ENCODE measurements around the gene ZNF609. TPM values are rescaled to one million over a fixed set of nuclear protein-coding genes. Genes with fewer than 3 reads are reported as not detected.

The ZNF609 gene
- polyA plus RNA-seq, 1 experiment, result 12.5 TPM

DNA sequence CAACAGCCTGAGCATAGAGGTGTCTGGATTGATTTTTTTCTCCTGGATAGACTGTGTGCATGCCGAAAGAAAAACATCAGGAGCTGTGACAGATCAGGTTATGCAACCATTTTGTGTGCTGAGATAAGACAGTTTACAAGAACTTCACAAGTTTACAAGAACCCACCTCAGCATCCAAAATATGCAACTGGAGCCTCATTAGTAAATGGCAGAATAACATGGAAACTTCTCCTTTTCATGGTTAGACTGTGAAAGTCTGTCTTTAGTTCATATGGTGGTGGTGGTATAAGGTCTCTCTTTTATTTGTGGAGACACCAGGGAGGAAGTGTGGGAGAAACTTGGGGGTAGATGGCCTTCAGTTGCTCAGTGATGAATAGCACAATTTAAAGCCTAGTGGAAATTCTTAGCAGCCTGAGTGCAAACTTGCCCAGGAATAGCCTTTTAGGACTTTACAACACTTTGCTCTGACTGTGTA lies 3.7 kb upstream of the ZNF609 start:
- ChIA-PET POLR2A (interaction anchor here (0.6 kb wide), 1 partner anchor 156 kb away, joined by 9 read pairs; no protein-coding TSS in a partner anchor), CTCF (interaction anchor here (1.0 to 1.3 kb wide), 2 partner anchors 10 to 22 kb away, joined by 3 to 4 read pairs; no protein-coding TSS in a partner anchor)
- Histone ChIP-seq H3K4me3 (ENCODE audit: low read depth, low read length) (no peak overlapping the region), H3K27me3 (ENCODE audit: control insufficient read depth, insufficient read depth, low read length) (no peaks in the 10 kb centered on the region), H3K36me3 (ENCODE audit: control insufficient read depth, insufficient read depth, low read length) (no peaks in the 10 kb centered on the region)
- TF ChIP-seq, protein P1, sequence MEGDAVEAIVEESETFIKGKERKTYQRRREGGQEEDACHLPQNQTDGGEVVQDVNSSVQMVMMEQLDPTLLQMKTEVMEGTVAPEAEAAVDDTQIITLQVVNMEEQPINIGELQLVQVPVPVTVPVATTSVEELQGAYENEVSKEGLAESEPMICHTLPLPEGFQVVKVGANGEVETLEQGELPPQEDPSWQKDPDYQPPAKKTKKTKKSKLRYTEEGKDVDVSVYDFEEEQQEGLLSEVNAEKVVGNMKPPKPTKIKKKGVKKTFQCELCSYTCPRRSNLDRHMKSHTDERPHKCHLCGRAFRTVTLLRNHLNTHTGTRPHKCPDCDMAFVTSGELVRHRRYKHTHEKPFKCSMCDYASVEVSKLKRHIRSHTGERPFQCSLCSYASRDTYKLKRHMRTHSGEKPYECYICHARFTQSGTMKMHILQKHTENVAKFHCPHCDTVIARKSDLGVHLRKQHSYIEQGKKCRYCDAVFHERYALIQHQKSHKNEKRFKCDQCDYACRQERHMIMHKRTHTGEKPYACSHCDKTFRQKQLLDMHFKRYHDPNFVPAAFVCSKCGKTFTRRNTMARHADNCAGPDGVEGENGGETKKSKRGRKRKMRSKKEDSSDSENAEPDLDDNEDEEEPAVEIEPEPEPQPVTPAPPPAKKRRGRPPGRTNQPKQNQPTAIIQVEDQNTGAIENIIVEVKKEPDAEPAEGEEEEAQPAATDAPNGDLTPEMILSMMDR (IDR thresholded peaks at IDR 0.05; ENCODE audit: insufficient read depth, low read depth, low read length), result no peak
- no peak for DNase-seq (ENCODE audit: low read depth)

DNA sequence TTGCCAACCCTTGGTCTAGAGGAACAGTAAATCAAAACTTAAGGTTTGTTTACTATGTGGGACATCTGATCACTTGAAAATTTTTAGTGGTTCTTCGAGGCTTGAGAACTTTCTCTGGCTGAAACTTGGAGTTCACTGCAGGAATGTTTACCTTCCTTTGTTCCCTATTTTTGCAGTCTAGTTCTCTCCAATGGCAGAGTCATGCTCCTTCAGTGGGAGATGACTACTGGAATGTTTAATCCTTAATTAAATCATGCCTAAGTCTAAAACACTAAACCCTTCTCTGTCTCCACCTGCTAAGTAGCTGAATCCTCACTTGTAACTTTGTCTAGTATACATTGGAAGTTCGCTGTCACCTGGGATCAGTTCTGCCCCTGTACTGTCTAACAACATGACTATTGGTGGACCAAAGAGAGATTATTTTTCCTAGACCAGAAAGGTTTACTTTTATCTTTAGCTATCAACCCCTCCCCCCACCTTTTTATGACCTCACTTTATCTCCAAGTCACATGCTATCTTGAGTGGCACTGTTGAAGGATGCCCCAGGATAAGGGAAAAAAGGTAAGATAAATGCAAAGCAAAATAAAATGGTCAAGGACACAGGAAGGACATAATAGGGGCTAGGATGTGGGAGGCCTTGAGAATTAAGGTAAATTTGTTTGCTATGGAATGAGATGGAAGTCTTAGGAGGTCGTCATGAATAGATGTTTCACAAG lies 1.2 kb upstream of the ZNF609 start:
- ChIA-PET POLR2A (no interaction called here), CTCF (interaction anchor here (1.2 to 1.4 kb wide), 2 partner anchors 10 to 194 kb away, joined by 3 to 4 read pairs; no protein-coding TSS in a partner anchor)
- TF ChIP-seq, protein P1 (IDR thresholded peaks at IDR 0.05; ENCODE audit: insufficient read depth, low read depth, low read length), result no peak
- Histone ChIP-seq H3K36me3 (ENCODE audit: control insufficient read depth, insufficient read depth, low read length) (no peaks in the 10 kb centered on the region), H3K4me3 (ENCODE audit: low read depth, low read length) (no peak overlapping the region), H3K27me3 (ENCODE audit: control insufficient read depth, insufficient read depth, low read length) (no peaks in the 10 kb centered on the region)
- no peak for DNase-seq (ENCODE audit: low read depth)

DNA sequence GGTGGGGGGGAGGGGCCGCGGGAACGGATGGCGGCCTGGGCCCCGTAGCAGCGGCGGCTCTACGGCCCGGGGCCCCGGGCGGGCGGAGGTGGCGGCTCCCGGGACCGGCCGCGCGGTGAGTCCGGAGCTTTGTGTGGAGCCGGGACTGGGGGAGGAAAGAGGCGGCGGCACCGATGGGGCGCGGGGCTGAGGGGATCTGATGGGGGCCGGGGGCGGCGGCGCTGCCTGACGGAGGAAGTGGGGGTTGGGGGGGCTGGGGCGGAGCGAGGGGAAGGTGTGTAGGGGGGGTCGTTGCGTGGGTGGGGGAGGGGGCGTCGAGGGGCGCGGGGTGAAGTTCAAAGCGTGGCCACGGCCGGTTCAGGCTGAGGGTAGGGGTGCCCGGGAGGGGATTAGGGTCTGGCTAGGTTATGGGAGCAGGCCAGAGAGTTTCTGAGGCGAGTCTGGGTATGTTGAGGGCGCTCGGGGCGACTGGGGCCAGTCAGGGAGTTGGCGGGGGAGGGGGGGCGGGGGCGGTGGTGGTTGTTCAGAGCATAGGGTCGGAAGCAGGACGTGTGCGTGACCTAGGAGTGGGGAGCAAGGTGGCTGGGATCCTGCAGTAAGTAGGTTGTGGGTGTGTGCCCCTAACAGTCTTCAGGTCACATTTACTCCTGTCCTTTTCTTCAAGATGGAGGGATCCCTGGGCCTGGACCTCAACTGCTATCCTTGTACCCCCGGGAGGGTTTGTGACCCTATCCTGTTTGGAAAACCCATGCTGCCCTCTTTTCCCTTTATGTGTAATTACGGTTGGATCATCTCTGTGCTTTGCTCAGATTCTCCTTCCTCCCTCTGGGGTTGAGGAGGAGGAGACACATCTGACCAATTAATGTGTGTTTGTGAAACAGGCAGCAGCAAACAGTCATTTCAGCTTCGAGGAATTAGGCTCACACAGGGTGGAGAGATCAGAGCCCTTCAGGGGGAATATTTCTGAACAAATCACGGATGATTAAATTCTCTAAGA lies 644 bp downstream of the ZNF609 start:
- H3K4me3 ChIP-seq (ENCODE audit: low read depth, low read length), result peak overlapping the region; percentile 68
- no peaks in the 10 kb centered on the region for H3K36me3 ChIP-seq (ENCODE audit: control insufficient read depth, insufficient read depth, low read length)
- peak; percentile 35 for DNase-seq (ENCODE audit: low read depth)
- POLR2A ChIA-PET, result no interaction called here
- no peaks in the 10 kb centered on the region for H3K27me3 ChIP-seq (ENCODE audit: control insufficient read depth, insufficient read depth, low read length)
- CTCF ChIA-PET, result interaction anchor here (1.4 kb wide), 1 partner anchor 12 kb away, joined by 4 read pairs; no protein-coding TSS in a partner anchor
- TF ChIP-seq, protein P1 (IDR thresholded peaks at IDR 0.05; ENCODE audit: insufficient read depth, low read depth, low read length), result no peak

DNA sequence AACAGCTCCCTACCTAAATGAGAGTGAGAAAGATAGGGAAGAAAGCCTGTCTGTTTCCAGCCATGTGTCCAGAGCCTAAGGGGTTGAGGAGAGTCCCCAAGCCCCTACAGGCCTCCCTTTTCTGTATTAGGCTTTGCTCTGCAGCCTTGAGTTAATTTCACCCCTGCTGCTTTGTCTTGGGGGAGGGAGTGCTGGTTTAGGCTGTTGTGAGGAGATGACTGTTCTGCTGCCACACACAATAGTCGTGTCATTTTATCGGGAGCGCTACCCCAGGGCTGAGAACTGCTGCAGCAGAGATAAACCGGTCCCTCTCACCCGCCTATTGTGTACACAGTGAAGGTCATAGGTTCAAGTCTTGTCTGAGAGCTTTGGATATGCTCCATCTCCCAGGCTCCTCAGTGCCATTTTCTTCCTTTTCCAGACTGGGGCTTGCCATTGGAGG lies 1.4 kb downstream of the ZNF609 start:
- ChIA-PET POLR2A (no interaction called here), CTCF (no interaction called here)
- TF ChIP-seq, protein P1 (IDR thresholded peaks at IDR 0.05; ENCODE audit: insufficient read depth, low read depth, low read length), result no peak
- DNase-seq (ENCODE audit: low read depth), result no peak
- Histone ChIP-seq H3K36me3 (ENCODE audit: control insufficient read depth, insufficient read depth, low read length) (no peaks in the 10 kb centered on the region), H3K4me3 (ENCODE audit: low read depth, low read length) (peak overlapping the region; percentile 68), H3K27me3 (ENCODE audit: control insufficient read depth, insufficient read depth, low read length) (no peaks in the 10 kb centered on the region)

DNA sequence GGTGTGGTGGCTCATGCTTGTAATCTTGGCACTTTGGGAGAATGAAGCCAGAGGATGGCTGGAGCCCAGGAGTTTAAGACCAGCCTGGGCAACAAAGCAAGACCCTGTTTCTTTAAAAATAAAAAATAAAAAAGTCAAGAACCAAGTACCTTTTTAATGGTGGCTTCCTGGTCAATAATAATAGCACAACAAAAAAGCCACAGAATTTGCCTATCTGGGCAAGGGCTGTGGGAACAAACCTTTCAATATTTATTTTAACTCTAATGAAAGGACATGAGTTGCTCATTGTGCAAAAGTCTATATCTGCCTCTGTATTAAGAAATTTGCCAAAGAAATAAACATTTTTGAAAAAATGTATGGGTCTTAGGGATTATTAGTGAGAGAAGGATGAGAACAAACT lies 2.1 kb downstream of the ZNF609 start:
- Histone ChIP-seq H3K36me3 (ENCODE audit: control insufficient read depth, insufficient read depth, low read length) (no peaks in the 10 kb centered on the region), H3K4me3 (ENCODE audit: low read depth, low read length) (no peak overlapping the region), H3K27me3 (ENCODE audit: control insufficient read depth, insufficient read depth, low read length) (no peaks in the 10 kb centered on the region)
- CTCF ChIA-PET, result no interaction called here
- TF ChIP-seq, protein P1 (IDR thresholded peaks at IDR 0.05; ENCODE audit: insufficient read depth, low read depth, low read length), result no peak
- DNase-seq (ENCODE audit: low read depth), result no peak
- POLR2A ChIA-PET, result no interaction called here
